ENCODE results near the gene RNLS.

GRCh38 chr10:88562152-88562551 is 21.0 kb downstream of the RNLS start:
- TF ChIP-seq, protein P1, sequence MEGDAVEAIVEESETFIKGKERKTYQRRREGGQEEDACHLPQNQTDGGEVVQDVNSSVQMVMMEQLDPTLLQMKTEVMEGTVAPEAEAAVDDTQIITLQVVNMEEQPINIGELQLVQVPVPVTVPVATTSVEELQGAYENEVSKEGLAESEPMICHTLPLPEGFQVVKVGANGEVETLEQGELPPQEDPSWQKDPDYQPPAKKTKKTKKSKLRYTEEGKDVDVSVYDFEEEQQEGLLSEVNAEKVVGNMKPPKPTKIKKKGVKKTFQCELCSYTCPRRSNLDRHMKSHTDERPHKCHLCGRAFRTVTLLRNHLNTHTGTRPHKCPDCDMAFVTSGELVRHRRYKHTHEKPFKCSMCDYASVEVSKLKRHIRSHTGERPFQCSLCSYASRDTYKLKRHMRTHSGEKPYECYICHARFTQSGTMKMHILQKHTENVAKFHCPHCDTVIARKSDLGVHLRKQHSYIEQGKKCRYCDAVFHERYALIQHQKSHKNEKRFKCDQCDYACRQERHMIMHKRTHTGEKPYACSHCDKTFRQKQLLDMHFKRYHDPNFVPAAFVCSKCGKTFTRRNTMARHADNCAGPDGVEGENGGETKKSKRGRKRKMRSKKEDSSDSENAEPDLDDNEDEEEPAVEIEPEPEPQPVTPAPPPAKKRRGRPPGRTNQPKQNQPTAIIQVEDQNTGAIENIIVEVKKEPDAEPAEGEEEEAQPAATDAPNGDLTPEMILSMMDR (conservative IDR thresholded peaks at IDR 0.05; ENCODE audit: low read depth, low read length): no peak
- TF ChIP-seq POLR2A (IDR thresholded peaks at IDR 0.05; ENCODE audit: low read depth, low read length): no peak
- TF ChIP-seq, protein P2, sequence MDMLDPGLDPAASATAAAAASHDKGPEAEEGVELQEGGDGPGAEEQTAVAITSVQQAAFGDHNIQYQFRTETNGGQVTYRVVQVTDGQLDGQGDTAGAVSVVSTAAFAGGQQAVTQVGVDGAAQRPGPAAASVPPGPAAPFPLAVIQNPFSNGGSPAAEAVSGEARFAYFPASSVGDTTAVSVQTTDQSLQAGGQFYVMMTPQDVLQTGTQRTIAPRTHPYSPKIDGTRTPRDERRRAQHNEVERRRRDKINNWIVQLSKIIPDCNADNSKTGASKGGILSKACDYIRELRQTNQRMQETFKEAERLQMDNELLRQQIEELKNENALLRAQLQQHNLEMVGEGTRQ (IDR thresholded peaks at IDR 0.05; ENCODE audit: low read depth, low read length): no peak
- no peak for TF ChIP-seq MXI1 (IDR thresholded peaks at IDR 0.05; ENCODE audit: borderline replicate concordance, low read depth, low read length)
- TF ChIP-seq RAD21 (IDR thresholded peaks at IDR 0.05; ENCODE audit: low read length): no peak
- TF ChIP-seq RCOR1 (IDR thresholded peaks at IDR 0.05; ENCODE audit: insufficient replicate concordance, low read length): no peak
- no peak for TF ChIP-seq CHD1 (IDR thresholded peaks at IDR 0.05; ENCODE audit: low read depth, low read length)
- TF ChIP-seq MAFK (IDR thresholded peaks at IDR 0.05; ENCODE audit: low read depth, low read length): no peak
- TF ChIP-seq FOS (IDR thresholded peaks at IDR 0.05; ENCODE audit: low read depth, low read length): no peak

Data from IMR-90 (cell line).